DND-41 (cell line): ENCODE measurements around the gene SCN7A.
"Not testable (repeated sequence)": the region's sequence is repeated elsewhere in the genome, so short reads cannot be mapped to it uniquely, and the experiment has no call there.

Experiments
- CTCF ChIP-seq: IDR thresholded peaks from 2 replicates; pipeline ENCODE4 v1.5.1; 2012; ENCODE audit warnings: borderline replicate concordance, low read length, moderate library complexity, mild to moderate bottlenecking; ENCODE audit not compliant: poor library complexity, severe bottlenecking; ENCODE audit errors: extremely low read depth
- EZH2 ChIP-seq: IDR thresholded peaks from 3 replicates; pipeline ENCODE4 v1.6.1; 2012; ENCODE audit warnings: borderline replicate concordance, low read depth, mild to moderate bottlenecking, moderate library complexity, low read length, inconsistent platforms; ENCODE audit not compliant: severe bottlenecking

DNA sequence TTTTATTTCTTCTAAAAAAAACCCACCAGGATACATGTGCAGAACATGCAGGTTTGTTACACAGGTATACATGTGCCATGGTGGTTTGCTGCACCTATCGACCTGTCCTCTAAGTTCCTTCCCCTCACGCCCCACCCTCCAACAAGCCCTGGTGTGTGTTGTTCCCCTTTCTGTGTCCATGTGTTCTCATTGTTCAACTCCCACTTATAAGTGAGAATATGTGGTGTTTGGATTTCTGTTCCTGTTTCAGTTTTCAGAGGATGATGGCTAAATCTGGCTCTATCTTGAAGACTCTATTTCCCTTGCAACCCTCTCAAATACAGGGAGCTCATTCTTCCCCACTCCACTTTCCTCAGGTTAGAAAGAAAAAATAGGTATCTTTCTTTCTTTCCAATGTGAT lies 86.3 kb downstream of the SCN7A start:
- not testable (repeated sequence) for TF ChIP-seq EZH2, CTCF
